Fibroblast of mammary gland (primary cell): ENCODE measurements around the gene ZFP92.

ENCODE experiments used
- DNase-seq: peaks from one replicate; pipeline ENCODE4 v3.0.0-alpha.2; 2010; ENCODE audit warnings: low read depth
- H3K4me3 ChIP-seq: 2 replicates; pipeline ENCODE4 v1.5.1; 2011; ENCODE audit warnings: low read depth, mild to moderate bottlenecking, low read length, moderate library complexity; ENCODE audit not compliant: control insufficient read depth
- TF ChIP-seq, protein P1 (sequence below): conservative IDR thresholded peaks from 2 replicates; pipeline ENCODE4 v1.5.1; 2011; ENCODE audit warnings: low read depth, low read length, inconsistent platforms; ENCODE audit not compliant: control insufficient read depth, insufficient read depth

Gene ZFP92

GRCh38 chrX:153408871-153409351 is 2.4 kb upstream of the ZFP92 start:
- TF ChIP-seq, protein P1, sequence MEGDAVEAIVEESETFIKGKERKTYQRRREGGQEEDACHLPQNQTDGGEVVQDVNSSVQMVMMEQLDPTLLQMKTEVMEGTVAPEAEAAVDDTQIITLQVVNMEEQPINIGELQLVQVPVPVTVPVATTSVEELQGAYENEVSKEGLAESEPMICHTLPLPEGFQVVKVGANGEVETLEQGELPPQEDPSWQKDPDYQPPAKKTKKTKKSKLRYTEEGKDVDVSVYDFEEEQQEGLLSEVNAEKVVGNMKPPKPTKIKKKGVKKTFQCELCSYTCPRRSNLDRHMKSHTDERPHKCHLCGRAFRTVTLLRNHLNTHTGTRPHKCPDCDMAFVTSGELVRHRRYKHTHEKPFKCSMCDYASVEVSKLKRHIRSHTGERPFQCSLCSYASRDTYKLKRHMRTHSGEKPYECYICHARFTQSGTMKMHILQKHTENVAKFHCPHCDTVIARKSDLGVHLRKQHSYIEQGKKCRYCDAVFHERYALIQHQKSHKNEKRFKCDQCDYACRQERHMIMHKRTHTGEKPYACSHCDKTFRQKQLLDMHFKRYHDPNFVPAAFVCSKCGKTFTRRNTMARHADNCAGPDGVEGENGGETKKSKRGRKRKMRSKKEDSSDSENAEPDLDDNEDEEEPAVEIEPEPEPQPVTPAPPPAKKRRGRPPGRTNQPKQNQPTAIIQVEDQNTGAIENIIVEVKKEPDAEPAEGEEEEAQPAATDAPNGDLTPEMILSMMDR: no peak

GRCh38 chrX:153409414-153410101 is 1.7 kb upstream of the ZFP92 start:
- no peak for DNase-seq
- no peak overlapping the region for H3K4me3 ChIP-seq
- TF ChIP-seq, protein P1: no peak

More at GRCh38 chrX:153408871-153409351, 2.4 kb upstream of the ZFP92 start:
- no peak overlapping the region for H3K4me3 ChIP-seq
- no peak for DNase-seq

- TF ChIP-seq, protein P1: no peak
- no peak for DNase-seq
- no peak overlapping the region for H3K4me3 ChIP-seq
Observed at GRCh38 chrX:153410373-153410772, 899 bp upstream of the ZFP92 start.

- TF ChIP-seq, protein P1: no peak
- no peak overlapping the region for H3K4me3 ChIP-seq
- no peak for DNase-seq
Observed at GRCh38 chrX:153410888-153411254, 401 bp upstream of the ZFP92 start.

- H3K4me3 ChIP-seq: peak overlapping the region; percentile 27
- no peak for DNase-seq
- TF ChIP-seq, protein P1: no peak
Observed at GRCh38 chrX:153411988-153412574, 809 bp downstream of the ZFP92 start.

DNA sequence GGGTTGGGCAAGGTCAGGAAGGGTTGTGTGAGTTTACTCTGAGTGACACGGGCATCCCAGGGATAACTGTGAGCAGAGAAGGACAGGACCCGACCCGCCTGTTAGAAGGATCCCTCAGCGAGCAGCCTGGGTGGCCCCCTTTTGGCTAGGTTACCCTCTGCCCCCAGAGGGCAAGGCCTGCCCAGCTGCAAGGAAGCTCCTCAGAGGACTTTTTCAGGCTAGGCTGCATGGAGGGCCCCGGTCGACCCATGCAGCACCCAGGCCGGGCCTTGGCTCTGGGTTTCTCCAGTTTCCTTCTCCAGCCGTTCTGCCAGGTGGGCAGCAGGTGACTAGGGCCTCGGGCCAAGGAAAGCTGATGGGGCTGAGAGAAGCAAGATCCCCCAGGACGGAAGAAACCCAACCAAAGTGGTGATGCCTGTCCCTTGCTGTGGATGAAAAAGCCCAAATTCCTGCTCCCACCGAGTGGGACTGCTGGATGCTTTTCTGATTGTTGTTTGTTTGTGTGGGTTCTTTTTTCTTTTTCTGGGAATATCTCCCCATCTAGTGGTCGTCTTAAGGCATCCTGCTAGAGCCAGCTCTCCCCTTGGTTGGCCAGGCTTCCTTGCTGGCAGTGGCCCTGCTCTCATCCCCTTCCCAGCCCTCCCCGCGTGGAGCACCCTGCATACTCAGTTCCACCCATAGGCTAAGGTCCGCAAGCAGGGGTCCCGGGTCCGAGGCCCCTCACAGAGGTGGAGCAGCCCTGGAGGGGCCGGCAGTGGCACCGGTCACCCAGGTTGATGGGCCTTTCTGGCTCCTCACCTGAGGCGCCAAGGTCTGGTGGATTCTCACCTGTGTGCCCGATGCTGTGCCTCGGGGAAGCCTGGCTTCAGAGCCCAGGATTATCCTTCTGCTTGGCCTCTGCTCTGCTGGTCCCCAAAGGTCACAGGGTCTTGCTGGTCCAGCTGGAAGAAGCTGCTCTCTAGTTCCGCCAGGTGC is 1.8 kb downstream of the ZFP92 start:
- H3K4me3 ChIP-seq: no peak overlapping the region
- TF ChIP-seq, protein P1: no peak
- no peak for DNase-seq
